ELF-1 (cell line): ENCODE data around the gene TBC1D10A.

ENCODE experiments used
- DNase-seq: peaks from one replicate; pipeline ENCODE4 v3.0.0-alpha.2; 2016; ENCODE audit warnings: low read depth, low spot score

The TBC1D10A gene

DNA sequence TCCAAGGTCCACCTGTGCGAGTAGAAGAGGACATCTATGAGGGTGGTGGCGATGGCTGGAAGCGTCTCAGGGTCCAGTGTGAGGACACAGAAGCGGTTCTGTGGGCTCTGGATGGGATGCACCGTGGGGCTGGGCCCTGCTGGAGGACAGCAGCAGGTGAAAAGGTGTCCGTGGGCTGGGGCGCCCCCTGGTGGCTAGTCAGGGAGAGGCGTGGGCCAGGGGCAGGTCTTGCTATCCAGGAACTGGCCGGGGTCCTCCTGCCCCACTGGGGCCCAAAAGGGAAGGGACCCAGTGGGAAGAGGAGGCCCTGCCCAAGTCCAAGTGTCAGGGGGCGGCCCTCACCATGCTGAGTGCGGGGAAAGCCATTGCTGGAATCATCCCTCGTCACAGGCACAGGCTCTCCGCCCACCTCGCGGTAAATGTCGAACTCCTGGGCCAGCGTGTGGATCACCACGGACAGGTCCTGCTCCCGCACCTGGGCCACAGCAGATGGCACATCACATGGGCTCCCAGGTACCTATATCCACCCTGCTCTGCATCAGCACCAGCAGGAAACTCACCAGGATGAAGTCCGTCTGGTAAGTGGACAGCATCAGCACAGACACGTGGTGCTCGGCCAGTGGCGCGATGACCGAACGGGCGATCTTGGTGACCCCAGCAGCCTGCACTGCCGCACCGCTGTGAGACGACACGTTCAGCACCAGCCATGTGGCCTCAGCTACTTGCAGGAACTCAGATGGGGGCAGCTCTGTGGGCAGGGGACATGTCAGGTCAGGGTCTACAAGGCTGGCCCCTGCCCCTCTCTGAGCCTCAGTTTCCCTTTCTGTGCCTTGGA is 39.7 kb downstream of the TBC1D10A start:
- DNase-seq: peak; percentile 91

DNA sequence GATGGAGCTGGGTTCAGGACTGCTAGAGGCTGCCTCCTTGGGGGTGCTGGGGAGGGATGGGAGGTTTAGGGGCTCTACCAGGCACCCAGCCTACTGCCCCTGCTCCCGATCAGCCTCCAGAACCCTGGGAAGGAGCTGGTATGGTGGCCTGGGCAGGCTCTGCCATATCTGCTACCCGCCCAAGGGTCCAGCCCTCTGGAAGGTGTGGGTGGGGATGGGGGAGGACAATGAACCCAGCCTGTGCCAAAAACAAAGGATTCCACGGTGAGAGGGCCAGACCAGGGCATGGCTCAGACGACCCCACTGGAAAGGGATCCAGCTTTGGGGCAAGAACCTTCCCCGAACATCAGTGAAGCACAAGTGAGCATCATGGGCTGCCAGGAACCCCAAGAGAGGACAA is 40.4 kb downstream of the TBC1D10A start:
- DNase-seq: no peak

GRCh38 chr22:30285846-30286200 is 40.9 kb downstream of the TBC1D10A start:
- DNase-seq: no peak

GRCh38 chr22:30285176-30285845 is 41.4 kb downstream of the TBC1D10A start:
- no peak for DNase-seq

GRCh38 chr22:30284666-30285065 is 42.1 kb downstream of the TBC1D10A start:
- DNase-seq: no peak

DNA sequence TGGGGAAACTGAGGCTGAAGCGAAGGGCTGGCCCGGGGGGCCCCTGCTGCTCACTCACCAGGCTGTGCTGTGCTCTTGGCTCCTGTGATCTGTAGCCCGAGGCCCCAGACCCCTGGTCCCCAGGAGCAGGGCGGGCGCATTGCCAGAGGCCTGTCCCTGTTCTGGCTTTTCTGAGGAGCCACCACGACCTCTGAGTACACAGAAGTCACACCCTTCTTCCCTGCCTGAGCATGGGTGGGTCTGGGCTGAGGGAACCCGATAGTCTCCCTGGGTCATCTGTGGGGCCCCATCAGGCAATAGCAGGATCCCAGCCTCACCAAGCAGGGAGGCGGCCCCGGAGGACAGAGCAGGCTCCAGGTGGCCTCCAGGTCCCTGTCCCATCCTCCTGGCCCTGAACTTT is 42.6 kb downstream of the TBC1D10A start:
- DNase-seq: no peak

GRCh38 chr22:30283342-30283741 is 43.4 kb downstream of the TBC1D10A start:
- DNase-seq: no peak

DNA sequence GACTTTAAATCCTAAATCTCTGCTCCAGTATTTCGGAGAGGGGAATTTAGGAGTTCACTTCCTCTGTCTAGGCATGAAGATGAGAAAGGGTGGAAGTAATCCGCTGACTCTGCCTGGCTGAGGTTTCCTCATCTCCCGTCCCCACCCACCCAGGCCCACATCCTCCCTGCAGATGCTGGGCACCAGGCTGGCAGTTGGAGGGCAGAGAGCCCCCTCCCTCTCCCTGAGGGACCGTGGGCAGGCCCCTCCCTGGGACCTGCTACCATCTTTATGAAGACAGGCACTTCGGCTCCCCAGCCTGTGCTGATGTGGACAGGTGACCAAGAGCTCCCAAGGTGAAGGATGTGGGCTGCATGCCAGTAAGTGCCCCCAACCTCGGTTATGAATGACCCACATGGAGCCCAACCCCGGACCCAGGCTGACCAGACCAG is 44.1 kb downstream of the TBC1D10A start:
- DNase-seq: no peak

- DNase-seq: no peak
Measured at GRCh38 chr22:30280505-30280904, 46.2 kb downstream of the TBC1D10A start.

GRCh38 chr22:30279932-30280331 is 46.8 kb downstream of the TBC1D10A start:
- no peak for DNase-seq

GRCh38 chr22:30279046-30279788 is 47.5 kb downstream of the TBC1D10A start:
- DNase-seq: no peak

DNA sequence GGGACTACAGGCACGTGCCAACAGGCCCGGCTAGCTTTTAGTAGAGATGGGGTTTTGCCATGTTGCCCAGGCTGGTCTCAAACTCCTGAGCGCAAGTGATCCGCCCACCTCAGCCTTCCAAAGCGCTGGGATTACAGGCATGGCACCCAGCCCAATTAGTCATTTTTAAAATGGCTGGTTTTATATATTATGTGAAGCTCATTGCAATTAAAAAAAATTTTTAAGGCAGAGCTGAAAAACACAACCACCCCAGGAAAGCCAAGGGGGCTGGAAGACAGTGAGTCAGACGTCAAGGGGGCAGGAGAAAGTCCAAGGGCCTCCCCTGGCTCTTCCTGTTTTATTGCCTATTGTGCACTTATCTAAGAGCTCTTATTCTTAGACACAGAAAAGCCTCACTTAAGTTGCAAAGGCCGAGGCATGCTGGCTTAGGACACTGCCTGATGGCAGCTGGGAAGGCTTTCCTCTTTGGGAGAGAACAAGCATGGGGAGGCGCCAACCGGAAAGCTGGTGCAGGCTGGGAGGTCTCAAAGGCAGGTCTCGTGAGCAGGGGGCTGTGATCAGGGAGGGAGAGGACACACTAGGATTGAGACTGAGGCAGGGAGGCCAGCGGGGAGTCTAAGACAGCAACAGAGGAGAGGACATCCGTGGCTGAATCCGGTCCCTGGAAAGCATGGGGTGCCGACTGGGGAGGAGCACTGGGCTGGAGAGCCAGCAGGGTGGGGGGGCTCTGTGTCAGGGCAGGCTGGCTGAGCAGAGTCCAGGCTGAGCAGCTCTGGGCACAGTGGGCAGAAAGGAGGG is 49.0 kb downstream of the TBC1D10A start:
- DNase-seq: no peak

GRCh38 chr22:30276039-30276438 is 50.7 kb downstream of the TBC1D10A start:
- no peak for DNase-seq

- DNase-seq: no peak
Measured at GRCh38 chr22:30275625-30276024, 51.1 kb downstream of the TBC1D10A start.

GRCh38 chr22:30274437-30274812 is 52.3 kb downstream of the TBC1D10A start:
- DNase-seq: no peak

- no peak for DNase-seq
Measured at GRCh38 chr22:30273711-30274436, 52.9 kb downstream of the TBC1D10A start.

DNA sequence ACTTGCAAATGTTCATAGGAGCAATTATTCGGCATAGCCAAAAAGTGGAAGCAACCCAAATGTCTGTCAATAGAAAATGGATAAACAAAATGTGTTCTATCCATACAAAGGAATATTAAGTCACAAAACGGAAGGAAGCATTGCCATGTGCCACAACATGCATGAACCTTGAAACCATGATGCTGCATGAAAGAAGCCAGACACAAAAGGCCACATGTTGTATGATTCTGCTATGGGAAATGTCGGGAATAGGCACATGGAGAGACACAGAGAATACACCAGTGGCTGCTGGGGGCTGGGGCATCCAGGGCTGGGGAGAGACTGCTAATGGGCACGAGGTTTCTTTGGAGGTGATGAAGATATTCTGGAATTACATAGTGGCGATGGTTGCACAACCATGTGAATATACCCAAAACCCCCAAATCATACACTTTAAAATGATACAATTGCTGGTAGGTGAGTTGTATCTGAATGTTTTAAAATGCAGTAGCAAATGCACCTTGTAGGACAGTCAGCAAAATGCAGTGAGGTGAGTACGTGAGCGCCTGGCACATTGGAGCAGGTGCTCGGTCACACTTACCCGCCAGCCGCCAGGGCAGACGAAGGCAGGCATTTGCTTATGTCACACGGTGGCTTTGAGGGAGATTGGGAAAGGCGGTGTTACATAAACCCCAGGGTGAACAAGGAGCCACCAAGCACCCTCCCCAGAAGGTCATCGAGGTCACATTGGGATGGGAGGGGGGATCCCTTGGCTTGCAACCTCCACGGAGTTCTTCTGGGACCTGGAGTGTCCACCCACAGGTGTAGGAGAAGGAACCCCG is 53.8 kb downstream of the TBC1D10A start:
- no peak for DNase-seq

- DNase-seq: peak; percentile 57
Measured at GRCh38 chr22:30270832-30271231, 55.9 kb downstream of the TBC1D10A start.

GRCh38 chr22:30268331-30268730 is 58.4 kb downstream of the TBC1D10A start:
- DNase-seq: no peak
